ENCODE results near the gene FBXL16. TPM values are rescaled to one million over a fixed set of nuclear protein-coding genes. Genes with fewer than 3 reads are reported as not detected.

FBXL16 gene
- total and polyA plus RNA-seq, 2 experiments from 2014 or later: 8.9 to 12.6 TPM

- H3K36me3 Mint-ChIP-seq (ENCODE audit: low read depth): no peaks in the 10 kb centered on the region
- H3K27ac Mint-ChIP-seq: no peak overlapping the region
- H3K4me1 Mint-ChIP-seq: peaks cover 3% of the 10 kb centered on the region; the same call in 2 of the 3 replicates
- Histone ChIP-seq H3K79me2 (replicated peaks; ENCODE audit: insufficient read depth) (peaks cover 17% of the 10 kb centered on the region; the same call in 1 of the 2 replicates), H4K20me1 (replicated peaks; ENCODE audit: insufficient read depth) (no peaks in the 10 kb centered on the region; the same call in 1 of the 2 replicates), H3K4me1 (ENCODE audit: insufficient read depth) (peaks cover 5% of the 10 kb centered on the region; the same call in 1 of the 2 replicates), H3F3A (replicated peaks; ENCODE audit: low read depth) (peaks cover 9% of the 10 kb centered on the region; the same call in 1 of the 2 replicates), H3K36me3 (ENCODE audit: insufficient read depth) (no peaks in the 10 kb centered on the region), H3K27me3 (ENCODE audit: insufficient read depth) (no peaks in the 10 kb centered on the region), H3K9me2 (ENCODE audit: insufficient read depth) (no peaks in the 10 kb centered on the region), H3K4me3 (no peak overlapping the region), H3K27ac (ENCODE audit: low read depth) (no peak overlapping the region), H2AFZ (no peak overlapping the region), H3K4me2 (no peak overlapping the region)
- ATAC-seq (no peak), DNase-seq (ENCODE audit: low spot score) (no peak)
- H3K9me3 Mint-ChIP-seq: no peaks in the 10 kb centered on the region
- peaks cover 8% of the 10 kb centered on the region for H3K27me3 Mint-ChIP-seq (ENCODE audit: insufficient read depth, low read depth, poor library complexity)
- TF ChIP-seq ZNF114 (CRISPR knock-in tag; IDR thresholded peaks at IDR 0.05) (no peak), ZNF462 (CRISPR knock-in tag; IDR thresholded peaks at IDR 0.05) (no peak), ETS1 (IDR thresholded peaks at IDR 0.05) (no peak), CTCF (conservative IDR thresholded peaks at IDR 0.05; ENCODE audit: low read depth in 2 of 2) (no peak), EZH2 (IDR thresholded peaks at IDR 0.05; ENCODE audit: low read depth, unreplicated experiment) (no peak), ZNF331 (CRISPR knock-in tag; IDR thresholded peaks at IDR 0.05; ENCODE audit: low read depth) (no peak), NANOG (IDR thresholded peaks at IDR 0.05; ENCODE audit: borderline replicate concordance) (no peak), REST (IDR thresholded peaks at IDR 0.05; ENCODE audit: unreplicated experiment) (no peak), JUNB (IDR thresholded peaks at IDR 0.05; ENCODE audit: unreplicated experiment) (no peak)
- H3K4me3 Mint-ChIP-seq: no peak overlapping the region
These were observed 58.9 kb downstream of the FBXL16 start for GRCh38 chr16:646679-647172.

All from GM23338 (cell line).